K562 (cell line): Measurements from ENCODE around the gene MMP15.

Source experiments
- CTCF ChIP-seq, 3 experiments: IDR thresholded peaks in 2 of 3; conservative IDR thresholded peaks in 1 of 3; 2 replicates each; pipeline ENCODE4 v1.5.1; 2011 to 2012; ENCODE audit warnings: low read length in 3 of 3, mild to moderate bottlenecking in 3 of 3, control low read depth in 2 of 3, improper control_type of control experiment in 1 of 3, inconsistent platforms in 1 of 3, low read depth in 1 of 3, mixed read lengths in 1 of 3, moderate library complexity in 1 of 3; ENCODE audit not compliant: insufficient read depth in 2 of 3
- EZH2 ChIP-seq: IDR thresholded peaks from 2 replicates; pipeline ENCODE4 v1.6.1; 2012; ENCODE audit warnings: low read depth, mild to moderate bottlenecking, inconsistent platforms, low read length, borderline replicate concordance
- KLF10 ChIP-seq: fragments of 250-450 bp; sonication (Bioruptor Pico); IDR thresholded peaks from 2 replicates; pipeline ENCODE4 v1.6.1; 2021; ENCODE audit warnings: matching md5 sums
- REST ChIP-seq, 2 experiments: fragments of 450-650 bp; formaldehyde crosslinking in 1 of 2; IDR thresholded peaks; 2 replicates each; pipeline versions ENCODE4 v1.4.0 to v1.6.1; 2014 to 2020; ENCODE audit warnings: mild to moderate bottlenecking in 2 of 2, borderline replicate concordance in 1 of 2, low read depth in 1 of 2
- SP1 ChIP-seq: sonication (generic); formaldehyde crosslinking; IDR thresholded peaks from 2 replicates; pipeline ENCODE4 v1.8.1; 2022; ENCODE audit warnings: mild to moderate bottlenecking, missing genetic modification reagents
- ZNF124 ChIP-seq: sonication (generic); formaldehyde crosslinking; IDR thresholded peaks from 2 replicates; pipeline ENCODE4 v1.8.1; 2022; ENCODE audit warnings: missing genetic modification reagents

DNA sequence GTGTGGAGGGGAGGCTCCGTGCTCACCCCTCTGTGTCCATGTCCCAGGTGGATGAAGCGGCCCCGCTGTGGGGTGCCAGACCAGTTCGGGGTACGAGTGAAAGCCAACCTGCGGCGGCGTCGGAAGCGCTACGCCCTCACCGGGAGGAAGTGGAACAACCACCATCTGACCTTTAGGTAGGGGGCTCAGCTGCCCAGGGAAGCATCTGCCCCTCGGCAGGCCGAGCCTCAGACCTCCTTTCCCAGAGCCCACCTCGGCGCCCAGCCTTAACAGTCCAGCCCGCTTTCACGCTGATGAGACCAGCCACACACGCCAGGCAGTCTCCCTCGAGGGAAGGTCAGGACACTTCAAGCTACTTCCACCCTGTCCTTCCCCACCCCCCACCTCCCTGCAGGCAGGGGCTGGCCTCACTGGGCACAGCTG is 12.7 kb downstream of the MMP15 start:
- TF ChIP-seq REST (IDR thresholded peaks at IDR 0.05; ENCODE audit: borderline replicate concordance) (no peak), REST (CRISPR knock-in tag; IDR thresholded peaks at IDR 0.05; ENCODE audit: low read depth) (no peak), SP1 (CRISPR knock-in tag) (no peak), CTCF (IDR thresholded peaks at IDR 0.05 in 2 of 3, conservative IDR thresholded peaks at IDR 0.05 in 1 of 3; ENCODE audit: insufficient read depth in 2 of 3, low read depth in 1 of 3, low read length in 3 of 3) (no peak), EZH2 (no peak), ZNF124 (CRISPR knock-in tag) (no peak), KLF10 (no peak)
